A673 (cell line): ENCODE data around the gene SPON1. TPM values are rescaled to one million over a fixed set of nuclear protein-coding genes. Genes with fewer than 3 reads are reported as not detected.
"Not testable (repeated sequence)": the region's sequence is repeated elsewhere in the genome, so short reads cannot be mapped to it uniquely, and the experiment has no call there.

Experiments
- BruUV-seq: library from RNA; stranded (reverse); fragments of 400-500 nt; replicated peaks from 2 replicates; lab custom pipeline; 2021; lab: Mats Ljungman, UMichigan
- CTCF ChIA-PET: fragments of 300-600 bp; sonication (Branson Sonifier 250); formaldehyde crosslinking; loops from one replicate; lab custom pipeline; 2022; ENCODE audit warnings: antibody characterized with exemption; lab: Charles Lee
- POLR2A ChIA-PET: fragments of 300-600 bp; sonication (Branson Sonifier 250); formaldehyde crosslinking; loops from one replicate; lab custom pipeline; 2022; ENCODE audit warnings: antibody characterized with exemption; ENCODE audit not compliant: low non-redundant PET; lab: Charles Lee
- DNase-seq: peaks from one replicate; pipeline ENCODE4 v3.0.0-alpha.2; 2015; ENCODE audit warnings: low spot score
- H3K27ac ChIP-seq: fragments of 200-600 bp; sonication (generic); 2 replicates; pipeline ENCODE4 v1.5.1; 2016; ENCODE audit warnings: mixed run types, low read depth, mild to moderate bottlenecking, mixed read lengths, antibody characterized with exemption, low read length; ENCODE audit not compliant: poor library complexity, severe bottlenecking
- H3K27me3 ChIP-seq: fragments of 200-600 bp; sonication (generic); replicated peaks from 2 replicates; pipeline ENCODE4 v1.6.1; 2017; ENCODE audit warnings: mixed run types, low read depth, mild to moderate bottlenecking, mixed read lengths, antibody characterized with exemption, low read length; ENCODE audit not compliant: insufficient read depth, poor library complexity
- H3K36me3 ChIP-seq: fragments of 200-600 bp; sonication (generic); 2 replicates; pipeline ENCODE4 v1.6.1; 2016; ENCODE audit warnings: mixed run types, mild to moderate bottlenecking, mixed read lengths, antibody characterized with exemption, low read length; ENCODE audit not compliant: insufficient read depth, poor library complexity, severe bottlenecking
- H3K4me1 ChIP-seq: fragments of 200-600 bp; sonication (generic); 2 replicates; pipeline ENCODE4 v1.6.1; 2017; ENCODE audit warnings: mixed run types, mild to moderate bottlenecking, mixed read lengths, antibody characterized with exemption, low read length; ENCODE audit not compliant: insufficient read depth, poor library complexity, severe bottlenecking
- H3K4me3 ChIP-seq: fragments of 200-600 bp; sonication (generic); 2 replicates; pipeline ENCODE4 v1.5.1; 2016; ENCODE audit warnings: low read depth, mixed run types, mild to moderate bottlenecking, mixed read lengths, low read length; ENCODE audit not compliant: poor library complexity, severe bottlenecking
- H3K9me3 ChIP-seq: fragments of 200-600 bp; sonication (generic); 2 replicates; pipeline ENCODE4 v1.6.1; 2016; ENCODE audit warnings: mixed run types, low read depth, mild to moderate bottlenecking, mixed read lengths, antibody characterized with exemption, low read length; ENCODE audit not compliant: poor library complexity, severe bottlenecking
- EZH2 ChIP-seq: fragments of 200-600 bp; sonication (generic); IDR thresholded peaks from 2 replicates; pipeline ENCODE4 v1.6.1; 2017; ENCODE audit warnings: borderline replicate concordance, low read depth, mild to moderate bottlenecking, mixed read lengths, antibody characterized with exemption, low read length; ENCODE audit not compliant: poor library complexity, severe bottlenecking
- intact Hi-C: fragments of 100-400 bp; cut with micrococcal nuclease; formaldehyde crosslinking; loops from one replicate; pipeline ENCODE4 v1.10.0; 2022; ENCODE audit not compliant: unreplicated experiment
- total RNA-seq: library from RNA; stranded (reverse); gene quantifications from 2 replicates; pipeline ENCODE4 v1.2.3, GENCODE V29; 2021
- TF ChIP-seq, protein P1 (sequence below): fragments of 300-800, 200-600 bp; sonication (generic); conservative IDR thresholded peaks from 2 replicates; pipeline ENCODE4 v1.5.1; 2017; ENCODE audit warnings: low read depth, mild to moderate bottlenecking, antibody characterized with exemption, low read length, moderate library complexity, mixed read lengths

SPON1 gene
- total RNA-seq, 1 experiment from 2014 or later, result not detected

DNA sequence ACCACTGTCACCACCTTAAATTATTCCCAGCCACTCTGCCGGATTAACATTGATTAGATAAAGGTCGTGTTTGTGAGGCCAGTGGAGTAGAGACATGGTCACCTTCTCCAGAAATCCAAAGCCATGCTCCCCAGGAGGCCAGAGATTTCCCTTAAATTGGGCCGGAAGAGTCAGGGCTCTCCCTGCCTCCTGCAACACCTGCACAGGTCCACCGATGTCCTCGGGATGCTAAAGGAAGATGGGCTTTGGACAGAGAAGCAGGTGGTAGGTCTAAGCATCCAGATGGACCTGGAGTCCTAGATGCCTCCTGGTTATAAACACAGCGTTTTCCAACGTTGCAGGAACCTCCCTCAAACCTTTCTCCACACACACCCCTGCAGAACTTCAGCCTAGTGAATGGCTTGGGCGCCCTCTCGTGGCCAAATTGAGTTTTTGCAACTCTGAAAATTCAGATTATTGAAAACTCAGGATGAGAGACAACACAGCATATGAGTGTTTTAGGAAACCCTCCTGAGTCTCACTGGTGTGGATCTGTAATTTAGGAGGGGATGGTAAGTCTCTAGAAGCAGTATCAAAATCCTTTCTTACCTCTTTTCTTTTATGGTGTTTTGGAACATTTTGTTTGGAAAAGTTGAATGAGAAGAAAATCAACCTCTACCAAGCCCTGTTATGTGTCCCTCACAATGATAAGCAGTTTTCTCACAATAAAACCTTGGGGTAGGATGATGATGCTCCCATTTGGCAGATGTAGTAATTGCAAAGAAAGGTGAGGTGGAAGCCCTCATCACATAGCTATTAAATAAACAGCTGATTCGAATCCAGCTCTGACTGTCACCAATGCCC lies 286.8 kb downstream of the SPON1 start:
- no TSS peak for BruUV-seq
- TF ChIP-seq, protein P1, sequence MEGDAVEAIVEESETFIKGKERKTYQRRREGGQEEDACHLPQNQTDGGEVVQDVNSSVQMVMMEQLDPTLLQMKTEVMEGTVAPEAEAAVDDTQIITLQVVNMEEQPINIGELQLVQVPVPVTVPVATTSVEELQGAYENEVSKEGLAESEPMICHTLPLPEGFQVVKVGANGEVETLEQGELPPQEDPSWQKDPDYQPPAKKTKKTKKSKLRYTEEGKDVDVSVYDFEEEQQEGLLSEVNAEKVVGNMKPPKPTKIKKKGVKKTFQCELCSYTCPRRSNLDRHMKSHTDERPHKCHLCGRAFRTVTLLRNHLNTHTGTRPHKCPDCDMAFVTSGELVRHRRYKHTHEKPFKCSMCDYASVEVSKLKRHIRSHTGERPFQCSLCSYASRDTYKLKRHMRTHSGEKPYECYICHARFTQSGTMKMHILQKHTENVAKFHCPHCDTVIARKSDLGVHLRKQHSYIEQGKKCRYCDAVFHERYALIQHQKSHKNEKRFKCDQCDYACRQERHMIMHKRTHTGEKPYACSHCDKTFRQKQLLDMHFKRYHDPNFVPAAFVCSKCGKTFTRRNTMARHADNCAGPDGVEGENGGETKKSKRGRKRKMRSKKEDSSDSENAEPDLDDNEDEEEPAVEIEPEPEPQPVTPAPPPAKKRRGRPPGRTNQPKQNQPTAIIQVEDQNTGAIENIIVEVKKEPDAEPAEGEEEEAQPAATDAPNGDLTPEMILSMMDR, result peak; percentile 80
- no peak for TF ChIP-seq EZH2
- Histone ChIP-seq H3K4me3 (no peak overlapping the region), H3K4me1 (no peaks in the 10 kb centered on the region), H3K9me3 (no peaks in the 10 kb centered on the region), H3K36me3 (no peaks in the 10 kb centered on the region), H3K27ac (no peak overlapping the region), H3K27me3 (peaks cover 7% of the 10 kb centered on the region)
- peak; percentile 71 for DNase-seq
- intact Hi-C loops, result loop anchor here (1.0 kb wide), 2 partner anchors 293 to 477 kb away; no protein-coding TSS in a partner anchor
- ChIA-PET POLR2A (no interaction called here), CTCF (interaction anchor here (0.9 kb wide), 1 partner anchor 893 kb away, joined by 3 read pairs; no protein-coding TSS in a partner anchor)

DNA sequence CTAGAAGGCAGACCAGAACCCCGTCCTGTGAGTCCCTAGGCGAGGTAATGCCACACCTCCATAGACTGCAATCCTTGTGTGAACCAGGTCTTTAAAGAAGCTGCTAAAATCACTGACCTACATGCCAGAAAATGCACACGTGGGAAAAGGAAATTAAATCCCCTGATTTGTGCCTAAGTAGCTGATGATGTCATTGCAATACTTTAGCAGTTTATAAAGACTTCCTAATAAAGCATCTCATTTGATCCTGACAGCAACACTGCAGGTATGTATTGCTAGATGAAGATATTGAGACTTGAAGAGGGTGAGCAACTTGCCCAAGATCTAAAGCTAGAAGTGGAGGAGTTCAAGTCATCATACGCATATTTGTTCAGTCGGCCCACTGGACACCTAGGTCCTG lies 289.2 kb downstream of the SPON1 start:
- TF ChIP-seq EZH2, result no peak
- TF ChIP-seq, protein P1, result no peak
- Histone ChIP-seq H3K4me1 (no peaks in the 10 kb centered on the region), H3K27ac (no peak overlapping the region), H3K27me3 (peaks cover 7% of the 10 kb centered on the region), H3K9me3 (no peaks in the 10 kb centered on the region), H3K36me3 (no peaks in the 10 kb centered on the region), H3K4me3 (no peak overlapping the region)
- POLR2A ChIA-PET, result no interaction called here
- CTCF ChIA-PET, result no interaction called here
- no peak for DNase-seq
- intact Hi-C loops, result no loop called here
- no TSS peak for BruUV-seq

DNA sequence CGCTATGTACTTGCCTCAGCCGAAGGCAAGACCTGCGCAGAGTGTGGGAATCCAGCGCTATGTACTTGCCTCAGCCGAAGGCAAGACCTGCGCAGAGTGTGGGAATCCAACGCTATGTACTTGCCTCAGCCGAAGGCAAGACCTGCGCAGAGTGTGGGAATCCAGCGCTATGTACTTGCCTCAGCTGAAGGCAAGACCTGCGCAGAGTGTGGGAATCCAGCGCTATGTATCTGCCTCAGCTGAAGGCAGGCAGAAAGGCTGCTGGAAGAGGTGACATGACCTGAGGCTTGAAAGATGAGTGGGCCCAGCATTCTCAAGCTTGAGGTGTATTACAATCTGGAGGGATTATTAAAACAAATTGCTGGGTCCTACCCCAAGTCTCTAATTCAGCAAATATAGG lies 290.0 kb downstream of the SPON1 start:
- H3K36me3 ChIP-seq, BruUV-seq, CTCF ChIA-PET, H3K27ac ChIP-seq, H3K4me1 ChIP-seq, H3K27me3 ChIP-seq, intact Hi-C loops, DNase-seq, H3K4me3 ChIP-seq, H3K9me3 ChIP-seq, POLR2A ChIA-PET: not testable (repeated sequence)
